Measurements from ENCODE around the gene CD52.
A peak's percentile ranks its signal among the peaks of the same experiment; 100 is the strongest.

Gene CD52

DNA sequence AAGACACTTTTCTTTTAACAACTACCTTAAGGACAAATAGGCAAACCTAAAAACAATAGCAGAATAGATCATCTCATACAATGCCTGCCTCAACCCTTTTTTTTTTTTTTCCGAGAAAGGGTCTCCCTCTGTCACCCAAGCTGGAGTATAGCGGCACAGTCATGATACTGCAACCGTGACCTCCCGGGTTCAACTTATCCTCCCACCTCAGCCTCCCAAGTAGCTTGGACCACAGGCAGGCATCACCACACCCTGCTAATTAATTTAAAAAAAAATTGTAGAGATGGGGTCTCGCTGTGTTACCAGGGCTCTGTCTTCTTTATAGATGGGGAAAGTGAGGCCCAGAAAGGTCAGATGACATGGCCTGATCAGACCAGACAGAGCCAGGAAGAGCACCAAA lies 29.9 kb upstream of the CD52 start:
- H3K36me3 ChIP-seq (ENCODE audit: control insufficient read depth in 2 of 2, insufficient read depth in 1 of 2, low read length in 2 of 2) = peaks cover 0 to 10% of the 10 kb centered on the region in 2 experiments; a peak in 1 of 3 replicates
- H3K4me1 ChIP-seq (ENCODE audit: control insufficient read depth, insufficient read depth, low read length) = no peaks in the 10 kb centered on the region
- TF ChIP-seq HOXA7 (CRISPR knock-in tag; IDR thresholded peaks at IDR 0.05; ENCODE audit: borderline replicate concordance) (no peak), ZNF768 (tag by site-specific recombination; IDR thresholded peaks at IDR 0.05) (no peak), ZNF121 (tag by site-specific recombination; IDR thresholded peaks at IDR 0.05) (no peak), ZBTB17 (tag by site-specific recombination; IDR thresholded peaks at IDR 0.05) (no peak), BCL11A (tag by site-specific recombination; IDR thresholded peaks at IDR 0.05; ENCODE audit: low read depth) (no peak), ZNF423 (tag by site-specific recombination; IDR thresholded peaks at IDR 0.05) (no peak), ZEB2 (tag by site-specific recombination; IDR thresholded peaks at IDR 0.05) (no peak), OVOL3 (tag by site-specific recombination; IDR thresholded peaks at IDR 0.05) (no peak), ZNF626 (tag by site-specific recombination; IDR thresholded peaks at IDR 0.05) (no peak), ZNF133 (tag by site-specific recombination; IDR thresholded peaks at IDR 0.05) (no peak), ZNF37A (tag by site-specific recombination; IDR thresholded peaks at IDR 0.05) (no peak), ZNF701 (tag by site-specific recombination; IDR thresholded peaks at IDR 0.05) (no peak), ZNF155 (tag by site-specific recombination; IDR thresholded peaks at IDR 0.05) (no peak), ZNF549 (tag by site-specific recombination; IDR thresholded peaks at IDR 0.05) (no peak)
- TF ChIP-seq, protein P1, sequence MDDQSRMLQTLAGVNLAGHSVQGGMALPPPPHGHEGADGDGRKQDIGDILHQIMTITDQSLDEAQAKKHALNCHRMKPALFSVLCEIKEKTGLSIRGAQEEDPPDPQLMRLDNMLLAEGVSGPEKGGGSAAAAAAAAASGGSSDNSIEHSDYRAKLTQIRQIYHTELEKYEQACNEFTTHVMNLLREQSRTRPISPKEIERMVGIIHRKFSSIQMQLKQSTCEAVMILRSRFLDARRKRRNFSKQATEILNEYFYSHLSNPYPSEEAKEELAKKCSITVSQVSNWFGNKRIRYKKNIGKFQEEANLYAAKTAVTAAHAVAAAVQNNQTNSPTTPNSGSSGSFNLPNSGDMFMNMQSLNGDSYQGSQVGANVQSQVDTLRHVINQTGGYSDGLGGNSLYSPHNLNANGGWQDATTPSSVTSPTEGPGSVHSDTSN (CRISPR knock-in tag; IDR thresholded peaks at IDR 0.05) = no peak
- TF ChIP-seq, protein P2, sequence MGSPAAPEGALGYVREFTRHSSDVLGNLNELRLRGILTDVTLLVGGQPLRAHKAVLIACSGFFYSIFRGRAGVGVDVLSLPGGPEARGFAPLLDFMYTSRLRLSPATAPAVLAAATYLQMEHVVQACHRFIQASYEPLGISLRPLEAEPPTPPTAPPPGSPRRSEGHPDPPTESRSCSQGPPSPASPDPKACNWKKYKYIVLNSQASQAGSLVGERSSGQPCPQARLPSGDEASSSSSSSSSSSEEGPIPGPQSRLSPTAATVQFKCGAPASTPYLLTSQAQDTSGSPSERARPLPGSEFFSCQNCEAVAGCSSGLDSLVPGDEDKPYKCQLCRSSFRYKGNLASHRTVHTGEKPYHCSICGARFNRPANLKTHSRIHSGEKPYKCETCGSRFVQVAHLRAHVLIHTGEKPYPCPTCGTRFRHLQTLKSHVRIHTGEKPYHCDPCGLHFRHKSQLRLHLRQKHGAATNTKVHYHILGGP (tag by site-specific recombination; IDR thresholded peaks at IDR 0.05) = no peak
- TF ChIP-seq, protein P3, sequence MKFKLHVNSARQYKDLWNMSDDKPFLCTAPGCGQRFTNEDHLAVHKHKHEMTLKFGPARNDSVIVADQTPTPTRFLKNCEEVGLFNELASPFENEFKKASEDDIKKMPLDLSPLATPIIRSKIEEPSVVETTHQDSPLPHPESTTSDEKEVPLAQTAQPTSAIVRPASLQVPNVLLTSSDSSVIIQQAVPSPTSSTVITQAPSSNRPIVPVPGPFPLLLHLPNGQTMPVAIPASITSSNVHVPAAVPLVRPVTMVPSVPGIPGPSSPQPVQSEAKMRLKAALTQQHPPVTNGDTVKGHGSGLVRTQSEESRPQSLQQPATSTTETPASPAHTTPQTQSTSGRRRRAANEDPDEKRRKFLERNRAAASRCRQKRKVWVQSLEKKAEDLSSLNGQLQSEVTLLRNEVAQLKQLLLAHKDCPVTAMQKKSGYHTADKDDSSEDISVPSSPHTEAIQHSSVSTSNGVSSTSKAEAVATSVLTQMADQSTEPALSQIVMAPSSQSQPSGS (tag by site-specific recombination; IDR thresholded peaks at IDR 0.05; ENCODE audit: low read depth) = no peak
- H3K9me3 ChIP-seq (ENCODE audit: control insufficient read depth, insufficient read depth, low read depth, low read length) = no peaks in the 10 kb centered on the region
- ChIA-PET CTCF (interaction anchor here (1.2 to 10.2 kb wide), 4 partner anchors 30 to 129 kb away, joined by 3 to 203 read pairs (median 25); partner anchors contain the start of gene CD52), POLR2A (no interaction called here)
- H3K27ac ChIP-seq (ENCODE audit: extremely low read depth, low read depth, low read length) = no peak overlapping the region
- no peak overlapping the region for H3K4me3 ChIP-seq (ENCODE audit: low read depth, low read length)

DNA sequence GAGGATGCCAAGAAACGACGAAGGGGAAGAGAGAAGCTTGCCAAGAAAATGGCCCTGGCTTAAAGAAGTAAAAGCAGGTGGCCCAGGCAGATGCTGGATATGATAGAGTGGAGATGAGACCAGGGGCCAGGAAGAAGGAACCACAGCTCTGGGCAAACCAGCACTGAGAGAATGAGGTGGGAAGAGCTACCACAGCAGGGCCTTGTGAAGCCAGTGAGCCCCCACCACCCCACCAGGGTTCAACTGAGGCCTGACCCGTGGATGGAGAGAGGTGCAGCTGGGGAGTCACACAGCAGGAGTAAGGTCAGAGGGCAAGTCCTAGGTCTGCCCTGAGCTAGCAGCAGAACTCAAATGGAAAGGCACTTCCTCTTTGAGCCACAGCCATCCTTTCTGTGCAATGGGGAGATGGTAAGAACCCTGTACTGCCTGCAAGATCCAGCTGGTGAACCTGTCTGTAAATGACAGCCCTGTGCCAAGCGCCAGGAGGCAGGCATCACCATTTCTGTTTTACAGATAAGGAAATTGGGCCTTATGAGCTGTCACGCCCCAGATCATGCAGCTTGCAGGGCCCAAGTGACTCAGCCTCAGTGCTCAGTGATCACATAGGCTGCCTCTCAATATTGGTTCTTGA lies 29.3 kb upstream of the CD52 start:
- Histone ChIP-seq H3K4me1 (ENCODE audit: control insufficient read depth, insufficient read depth, low read length) (no peaks in the 10 kb centered on the region), H3K9me3 (ENCODE audit: control insufficient read depth, insufficient read depth, low read depth, low read length) (no peaks in the 10 kb centered on the region), H3K4me3 (ENCODE audit: low read depth, low read length) (no peak overlapping the region), H3K27ac (ENCODE audit: extremely low read depth, low read depth, low read length) (no peak overlapping the region), H3K36me3 (ENCODE audit: control insufficient read depth in 2 of 2, insufficient read depth in 1 of 2, low read length in 2 of 2) (peaks cover 0 to 7% of the 10 kb centered on the region in 2 experiments; a peak in 1 of 3 replicates)
- POLR2A ChIA-PET = interaction anchor here (0.7 to 1.6 kb wide), 2 partner anchors 26 to 118 kb away, joined by 3 read pairs; no protein-coding TSS in a partner anchor
- TF ChIP-seq ZNF777 (tag by site-specific recombination; IDR thresholded peaks at IDR 0.05; ENCODE audit: borderline replicate concordance) (no peak), ZNF670 (tag by site-specific recombination; IDR thresholded peaks at IDR 0.05; ENCODE audit: low read depth) (no peak), SP7 (tag by site-specific recombination; IDR thresholded peaks at IDR 0.05) (no peak), ZNF174 (tag by site-specific recombination; IDR thresholded peaks at IDR 0.05) (no peak), MYNN (tag by site-specific recombination; IDR thresholded peaks at IDR 0.05; ENCODE audit: borderline replicate concordance) (no peak), ZBTB20 (tag by site-specific recombination; IDR thresholded peaks at IDR 0.05) (peak; percentile 76)
- TF ChIP-seq, protein P3 (tag by site-specific recombination; IDR thresholded peaks at IDR 0.05; ENCODE audit: low read depth) = no peak
- CTCF ChIA-PET = interaction anchor here (0.6 to 10.2 kb wide), 9 partner anchors 9 to 1073 kb away, joined by 3 to 203 read pairs (median 4); partner anchors contain the start of gene CD52

All from HEK293 (cell line).